Measurements from ENCODE around the gene ENPP5. TPM values are rescaled to one million over a fixed set of nuclear protein-coding genes. Genes with fewer than 3 reads are reported as not detected.

ENPP5 gene
- total and polyA plus RNA-seq, 2 of the 4 experiments (the other 2 are of a cell fraction): under 0.01 TPM; not detected in 1

GRCh38 chr6:46170357-46171289 lies at the start of gene ENPP5 (continued):
- TF ChIP-seq ELK1 (IDR thresholded peaks at IDR 0.05; ENCODE audit: borderline replicate concordance, low read depth, low read length): no peak

- no peak overlapping the region for H3K56ac ChIP-seq (ENCODE audit: extremely low read depth, insufficient read depth, low read length)
- no peak for ATAC-seq (ENCODE audit: low read depth)
- H3K4me3 ChIP-seq (ENCODE audit: insufficient read depth, low read depth, low read length): no peak overlapping the region
- H4K8ac ChIP-seq (ENCODE audit: low read depth in 2 of 2, low read length in 2 of 2): no peak overlapping the region
- no peak overlapping the region for H3K23ac ChIP-seq (ENCODE audit: low read depth, low read length)
- ChIA-PET POLR2A (ENCODE audit: unreplicated experiment) (no interaction called here), CTCF (interaction anchor here (0.9 kb wide), 1 partner anchor 189 kb away, joined by 3 read pairs; no protein-coding TSS in a partner anchor)
- no peak overlapping the region for H2AK9ac ChIP-seq (replicated peaks; ENCODE audit: low read depth, low read length, poor library complexity)
- no peak overlapping the region for H2BK5ac ChIP-seq (ENCODE audit: low read depth, low read length, poor library complexity, severe bottlenecking)
- no peak overlapping the region for H3K27ac ChIP-seq (ENCODE audit: insufficient read depth, low read length)
- DNase-seq: no peak
- H3K18ac ChIP-seq (ENCODE audit: low read depth, low read length): no peak overlapping the region
- dilution Hi-C loops (cut with HindIII; ENCODE audit: low sequenced_read_pairs, unreplicated experiment): no loop called here
- H3K27me3 ChIP-seq (ENCODE audit: control insufficient read depth, insufficient read depth, low read length): no peaks in the 10 kb centered on the region
- no peaks in the 10 kb centered on the region for H3K9me1 ChIP-seq (ENCODE audit: insufficient read depth, low read length)
- intact Hi-C loops (cut with micrococcal nuclease): loop anchor here (5.0 to 10.0 kb wide), 2 partner anchors 408 to 565 kb away; no protein-coding TSS in a partner anchor
- no TSS peak for BruUV-seq (replicated peaks)
- H3K14ac ChIP-seq (replicated peaks; ENCODE audit: low read depth, low read length): no peak overlapping the region
- no peak overlapping the region for H2BK15ac ChIP-seq (ENCODE audit: low read depth, low read length)
- H2BK20ac ChIP-seq (ENCODE audit: low read depth, low read length): no peak overlapping the region
- H3K4ac ChIP-seq (ENCODE audit: low read depth, low read length): no peak overlapping the region
- H3K9ac ChIP-seq (ENCODE audit: low read depth, low read length): no peak overlapping the region
- H4K91ac ChIP-seq (ENCODE audit: insufficient read depth, low read depth, low read length): no peak overlapping the region
- in situ Hi-C loops (cut with MboI; ENCODE audit: low sequenced_read_pairs): no loop called here
- no peaks in the 10 kb centered on the region for H3K79me1 ChIP-seq (ENCODE audit: low read depth in 1 of 2, low read length in 2 of 2)
- H2BK120ac ChIP-seq (ENCODE audit: low read depth, low read length): no peak overlapping the region
- H3K9me3 ChIP-seq (ENCODE audit: control insufficient read depth, insufficient read depth, low read length): no peaks in the 10 kb centered on the region
- H4K5ac ChIP-seq (ENCODE audit: low read depth, low read length): no peak overlapping the region
- H3K4me1 ChIP-seq (ENCODE audit: control insufficient read depth, insufficient read depth, low read length): no peaks in the 10 kb centered on the region
- no peaks in the 10 kb centered on the region for H4K20me1 ChIP-seq (ENCODE audit: insufficient read depth, low read length)
- H3K36me3 ChIP-seq (ENCODE audit: control insufficient read depth, insufficient read depth, low read length): no peaks in the 10 kb centered on the region
- H2AK5ac ChIP-seq (ENCODE audit: low read depth, low read length): no peak overlapping the region
- H2AFZ ChIP-seq (replicated peaks; ENCODE audit: low read length, poor library complexity): no peak overlapping the region
- H3K4me2 ChIP-seq (ENCODE audit: low read depth, low read length): no peak overlapping the region
- no peak for TF ChIP-seq CEBPB (IDR thresholded peaks at IDR 0.05; ENCODE audit: low read depth, low read length)
- no peak for TF ChIP-seq MAZ (IDR thresholded peaks at IDR 0.05; ENCODE audit: borderline replicate concordance, low read depth, low read length)
- no peak for TF ChIP-seq CTCF (conservative IDR thresholded peaks at IDR 0.05; ENCODE audit: low read depth, low read length)
- TF ChIP-seq RAD21 (IDR thresholded peaks at IDR 0.05; ENCODE audit: low read length): no peak
- no peak for TF ChIP-seq SMC3 (IDR thresholded peaks at IDR 0.05; ENCODE audit: low read depth, low read length)
- TF ChIP-seq NFE2L2 (IDR thresholded peaks at IDR 0.05; ENCODE audit: low read depth, low read length): no peak
- no peak for TF ChIP-seq ELK1 (IDR thresholded peaks at IDR 0.05; ENCODE audit: borderline replicate concordance, low read depth, low read length)
- no peak for TF ChIP-seq USF2 (IDR thresholded peaks at IDR 0.05; ENCODE audit: low read depth, low read length)
- TF ChIP-seq CHD1 (IDR thresholded peaks at IDR 0.05; ENCODE audit: low read depth, low read length): no peak
- TF ChIP-seq RFX5 (IDR thresholded peaks at IDR 0.05; ENCODE audit: low read depth, low read length): no peak
Observed at GRCh38 chr6:46219661-46220060, 48.9 kb upstream of the ENPP5 start.
